ENCODE results near the gene ALDOC.

ALDOC gene

DNA sequence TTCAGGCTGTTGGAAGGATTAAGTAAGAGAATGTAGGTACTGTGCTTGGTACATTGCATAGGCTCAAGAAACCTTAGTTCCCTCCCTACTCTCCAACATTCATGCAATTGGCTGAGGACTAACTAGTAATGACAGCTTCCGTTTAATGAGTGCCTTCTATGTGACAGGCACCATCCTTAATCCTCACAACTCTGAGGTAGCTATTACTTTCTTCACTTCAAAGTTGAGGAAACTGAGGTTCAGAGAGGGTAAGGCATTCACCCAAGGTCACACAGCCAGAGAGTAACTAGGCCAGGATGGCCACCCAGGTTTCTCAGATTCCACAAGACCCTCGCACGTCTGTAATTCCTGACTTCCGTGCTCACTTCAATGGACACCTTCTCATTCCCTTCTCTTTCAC, 46.4 kb downstream of the ALDOC start:
- no peak for DNase-seq

DNA sequence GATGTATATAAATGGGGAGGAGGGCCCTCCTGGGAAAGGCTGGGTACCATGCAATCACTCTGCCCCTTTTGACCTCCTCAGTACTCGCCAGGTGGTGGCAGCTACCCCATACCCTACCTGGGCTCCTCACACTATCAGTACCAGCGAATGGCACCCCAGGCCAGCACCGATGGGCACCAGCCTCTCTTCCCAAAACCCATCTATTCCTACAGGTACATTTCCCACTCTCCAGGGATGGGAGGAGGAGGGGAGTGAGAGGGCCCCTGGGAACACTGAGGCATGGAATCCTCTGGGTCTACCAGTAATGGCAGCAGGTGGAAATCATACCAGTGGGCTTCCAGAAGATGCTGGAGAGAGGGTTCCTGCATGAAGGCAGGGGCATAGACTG, 47.7 kb downstream of the ALDOC start:
- DNase-seq, result no peak

DNA sequence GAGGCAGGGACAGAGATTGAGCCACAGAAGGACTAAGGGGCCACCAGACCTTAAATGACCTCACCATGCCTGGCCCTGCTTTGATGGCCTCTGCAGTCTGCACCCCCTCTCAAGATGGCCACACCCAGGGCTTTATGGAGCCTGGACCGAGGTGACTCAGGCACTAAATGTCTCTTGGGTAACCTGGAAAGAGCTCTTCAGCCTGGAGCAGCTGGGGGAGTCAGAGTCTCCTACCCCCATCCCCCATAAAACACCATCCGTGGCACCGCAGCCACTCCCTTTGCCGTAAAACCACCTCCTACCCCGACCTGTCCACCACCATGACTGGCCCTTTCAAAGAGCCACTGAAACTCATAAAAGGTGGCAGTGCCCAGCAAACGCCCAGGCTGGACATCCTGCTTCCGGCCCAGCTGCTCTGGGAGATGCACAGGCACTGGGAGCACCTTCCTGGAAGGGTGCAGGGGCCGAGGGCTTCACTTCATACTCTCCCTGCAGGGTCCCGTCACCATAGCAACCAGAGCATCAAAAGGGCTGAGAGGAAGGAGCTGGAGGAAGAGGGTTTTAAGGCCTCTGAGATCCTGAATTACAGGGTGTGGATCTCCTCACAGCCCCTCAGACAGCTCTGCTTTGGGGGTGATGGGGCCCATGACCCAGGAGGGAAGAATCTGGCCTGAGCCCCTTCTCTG, 48.2 kb downstream of the ALDOC start:
- DNase-seq, result no peak

DNA sequence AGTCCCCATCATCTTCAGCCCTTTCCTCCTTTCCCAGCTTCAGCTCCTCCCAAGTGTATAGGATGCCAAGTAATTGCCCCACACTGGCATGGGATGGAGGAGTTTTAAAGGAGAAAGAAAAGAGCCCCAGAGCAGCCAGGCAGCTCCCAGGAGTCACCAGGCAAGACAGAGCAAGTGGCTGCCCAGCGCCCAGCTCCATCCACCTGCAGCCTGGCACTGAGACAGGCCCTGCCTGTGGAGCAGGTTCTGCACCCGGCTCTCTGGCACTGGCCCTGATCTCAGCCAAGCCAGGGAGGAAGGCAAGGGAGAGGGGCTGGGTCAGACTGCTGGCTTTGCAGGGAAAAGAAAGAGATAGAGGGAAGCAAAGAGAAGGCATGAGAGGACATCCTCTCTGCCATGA, 48.8 kb downstream of the ALDOC start:
- DNase-seq, result no peak

DNA sequence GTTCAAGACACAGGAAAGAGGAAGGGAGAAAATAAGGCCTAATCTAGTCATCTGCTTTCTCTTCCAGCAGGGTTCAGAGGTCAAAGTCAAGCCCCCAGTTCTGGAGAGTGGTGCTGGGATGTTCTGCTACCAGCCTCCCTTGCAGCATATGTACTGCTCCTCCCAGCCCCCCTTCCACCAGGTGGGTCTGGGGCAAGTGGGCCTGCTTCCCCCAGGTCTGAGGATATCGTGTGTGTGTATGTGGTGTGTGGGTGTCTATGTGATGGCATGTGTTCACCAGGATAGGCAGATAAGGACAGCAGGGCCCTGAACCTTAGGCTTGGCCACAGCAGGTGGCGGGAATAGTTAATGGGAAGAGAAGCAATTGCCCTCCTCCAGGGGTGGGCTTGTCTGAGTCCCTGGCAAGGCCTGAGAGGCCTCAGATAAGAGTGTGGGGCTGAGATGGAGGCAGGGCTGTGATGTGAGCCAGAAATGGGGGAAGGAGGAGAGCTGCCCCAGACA, 49.5 kb downstream of the ALDOC start:
- peak; percentile 87 for DNase-seq

DNA sequence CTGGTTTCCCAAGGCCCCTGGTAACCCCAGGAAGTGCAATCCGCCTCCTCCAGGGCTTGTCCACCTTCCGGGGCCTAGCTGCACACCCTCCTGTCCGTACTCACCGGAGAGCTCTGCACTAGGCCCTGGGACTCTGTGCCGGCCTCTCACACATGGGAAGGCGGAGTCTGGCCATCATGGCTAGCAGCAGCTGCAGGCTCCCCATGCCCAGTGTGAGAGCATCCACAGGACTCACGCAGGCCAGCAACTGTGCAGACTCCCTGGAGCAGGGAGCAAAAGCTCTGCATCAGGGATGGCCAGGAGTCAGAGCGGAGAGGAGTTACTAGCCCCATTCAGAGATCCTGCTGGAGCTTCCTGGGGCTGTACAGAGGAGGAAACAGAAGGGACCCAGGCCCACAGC, 50.3 kb downstream of the ALDOC start:
- no peak for DNase-seq

DNA sequence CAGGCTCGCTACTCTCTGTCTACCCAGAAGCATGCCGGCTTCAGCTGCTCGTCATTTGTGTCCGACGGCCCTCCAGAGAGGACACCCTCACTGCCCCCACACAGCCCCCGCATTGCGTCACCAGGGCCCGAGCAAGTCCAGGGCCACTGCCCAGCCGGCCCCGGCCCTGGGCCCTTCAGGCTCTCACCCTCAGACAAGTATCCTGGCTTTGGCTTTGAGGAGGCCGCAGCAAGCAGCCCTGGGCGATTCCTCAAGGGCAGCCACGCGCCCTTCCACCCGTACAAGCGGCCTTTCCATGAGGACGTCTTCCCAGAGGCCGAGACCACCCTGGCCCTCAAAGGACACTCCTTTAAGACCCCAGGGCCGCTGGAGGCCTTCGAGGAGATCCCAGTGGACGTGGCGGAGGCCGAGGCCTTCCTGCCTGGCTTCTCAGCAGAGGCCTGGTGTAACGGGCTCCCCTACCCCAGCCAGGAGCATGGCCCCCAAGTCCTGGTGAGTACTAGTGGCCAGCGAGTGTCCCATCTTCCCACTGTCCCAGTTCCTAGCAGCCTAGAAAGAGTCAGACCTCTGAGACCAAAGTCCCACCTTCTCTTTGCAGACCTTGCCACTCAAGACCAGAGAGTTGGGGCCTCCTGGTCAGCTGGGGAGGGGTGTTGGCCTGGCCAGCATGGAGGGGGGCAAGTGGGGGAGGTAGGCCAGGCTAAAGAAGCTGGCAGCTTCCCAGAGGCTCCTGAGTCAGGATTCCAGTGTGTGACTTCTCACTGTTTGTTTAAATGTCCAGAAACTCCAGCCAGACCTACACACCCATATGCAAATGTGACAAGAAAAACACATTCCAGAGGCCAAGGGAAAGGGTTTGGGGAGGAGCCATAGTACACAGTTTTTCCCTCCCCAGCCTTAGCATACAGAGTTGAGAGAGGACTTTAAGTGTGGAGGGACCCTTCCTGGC, 51.9 kb downstream of the ALDOC start:
- no peak for DNase-seq

DNA sequence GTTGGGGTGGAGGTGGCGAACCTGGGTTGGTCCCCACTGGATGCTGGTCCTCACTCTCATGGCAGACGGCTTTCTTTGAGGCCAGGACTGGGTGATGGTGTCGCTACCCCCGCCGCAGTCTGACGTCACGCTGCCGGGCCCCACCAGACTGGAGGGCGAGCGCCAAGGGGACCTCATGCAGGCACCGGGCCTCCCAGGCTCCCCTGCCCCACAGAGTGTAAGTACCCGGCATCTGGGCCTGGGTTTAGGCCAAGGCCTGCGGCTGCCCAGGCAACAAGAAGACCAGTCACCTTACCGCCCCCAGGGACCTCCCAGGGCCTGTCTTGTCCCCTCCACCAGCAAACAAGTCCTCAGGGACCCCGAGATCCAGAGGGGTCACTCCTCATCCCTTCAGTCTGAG, 52.8 kb downstream of the ALDOC start:
- no peak for DNase-seq

DNA sequence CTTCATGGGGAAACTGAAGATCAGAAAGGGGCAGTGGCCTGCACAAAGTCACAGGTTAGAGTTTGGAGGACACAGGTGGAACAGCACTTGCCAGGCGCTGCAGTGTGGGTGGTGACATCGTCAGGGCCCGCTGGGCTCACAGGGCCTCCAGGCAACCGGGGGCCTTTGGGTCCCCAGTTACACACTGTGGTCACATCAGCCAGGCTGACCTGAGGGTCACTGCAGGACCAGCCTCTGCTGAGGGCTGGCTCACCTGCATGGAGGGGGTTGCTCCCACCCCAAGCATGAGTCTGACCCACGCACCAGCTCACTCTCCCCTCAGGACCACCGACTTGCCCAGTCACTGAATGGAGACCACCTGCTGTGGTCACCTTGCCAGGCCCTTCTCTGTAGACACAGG, 53.5 kb downstream of the ALDOC start:
- DNase-seq, result no peak
